ENCODE data around the gene GNB3. TPM values are rescaled to one million over a fixed set of nuclear protein-coding genes. Genes with fewer than 3 reads are reported as not detected.

Gene GNB3
- total RNA-seq, 2 donors from 2014 or later, result 0.83 to 1.5 TPM

DNA sequence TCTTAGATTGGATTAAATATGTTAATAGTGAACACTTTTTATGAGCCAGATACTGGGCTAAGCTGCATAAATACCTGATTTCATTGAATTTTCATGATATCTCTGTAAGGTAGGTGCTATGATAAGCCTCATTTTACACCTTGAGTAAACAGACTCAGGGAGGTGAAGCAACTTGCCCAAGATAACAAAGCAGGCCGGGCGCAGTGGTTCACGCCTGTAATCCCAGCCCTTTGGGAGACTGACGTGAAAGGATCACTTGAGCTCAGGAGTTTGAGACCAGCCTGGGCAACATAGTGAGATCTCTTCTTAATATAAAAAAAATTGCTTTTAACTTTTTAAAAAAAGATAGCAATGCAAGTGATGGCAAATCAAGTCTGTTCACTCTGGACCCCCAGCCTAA is 1.4 kb downstream of the GNB3 start:
- Histone ChIP-seq H3K4me1 (peaks cover 0 to 5% of the 10 kb centered on the region in 2 donors), H3K27me3 (no peaks in the 10 kb centered on the region), H3K36me3 (peaks cover 72% of the 10 kb centered on the region), H3K9me3 (no peaks in the 10 kb centered on the region), H3K27ac (no peak overlapping the region), H3K4me3 (no peak overlapping the region)
- DNase-seq (ENCODE audit: low spot score), result no peak
- no peak for TF ChIP-seq CTCF (IDR thresholded peaks at IDR 0.05)

DNA sequence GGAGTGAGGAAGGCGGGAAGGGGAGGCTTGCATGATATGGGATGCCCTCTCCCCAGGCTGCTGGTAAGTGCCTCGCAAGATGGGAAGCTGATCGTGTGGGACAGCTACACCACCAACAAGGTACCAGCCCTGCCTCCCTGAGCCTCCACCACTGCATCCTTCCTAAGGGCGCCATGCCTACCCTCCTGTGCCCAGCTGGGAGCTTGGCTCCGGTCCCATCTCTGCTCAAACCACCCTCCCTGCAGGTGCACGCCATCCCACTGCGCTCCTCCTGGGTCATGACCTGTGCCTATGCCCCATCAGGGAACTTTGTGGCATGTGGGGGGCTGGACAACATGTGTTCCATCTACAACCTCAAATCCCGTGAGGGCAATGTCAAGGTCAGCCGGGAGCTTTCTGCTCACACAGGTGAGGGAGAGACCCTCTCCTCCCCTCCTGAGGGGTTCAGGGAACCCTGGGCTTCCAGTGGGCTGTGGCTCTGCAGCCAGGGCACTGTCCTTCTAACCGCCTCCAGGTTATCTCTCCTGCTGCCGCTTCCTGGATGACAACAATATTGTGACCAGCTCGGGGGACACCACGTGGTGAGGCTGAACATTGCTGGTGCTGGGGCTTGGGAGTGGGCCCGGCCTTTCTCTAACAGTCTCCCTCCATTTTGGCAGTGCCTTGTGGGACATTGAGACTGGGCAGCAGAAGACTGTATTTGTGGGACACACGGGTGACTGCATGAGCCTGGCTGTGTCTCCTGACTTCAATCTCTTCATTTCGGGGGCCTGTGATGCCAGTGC is 2.6 kb downstream of the GNB3 start:
- TF ChIP-seq CTCF (IDR thresholded peaks at IDR 0.05), result no peak
- peaks cover 0 to 5% of the 10 kb centered on the region in 2 donors for H3K4me1 ChIP-seq
- DNase-seq (ENCODE audit: low spot score), result no peak
- no peaks in the 10 kb centered on the region for H3K9me3 ChIP-seq
- peaks cover 65% of the 10 kb centered on the region for H3K36me3 ChIP-seq
- H3K4me3 ChIP-seq, result no peak overlapping the region
- H3K27ac ChIP-seq, result no peak overlapping the region
- H3K27me3 ChIP-seq, result no peaks in the 10 kb centered on the region

- H3K36me3 ChIP-seq, result peaks cover 49% of the 10 kb centered on the region
- H3K27me3 ChIP-seq, result no peaks in the 10 kb centered on the region
- no peak overlapping the region for H3K4me3 ChIP-seq
- peaks cover 0 to 1% of the 10 kb centered on the region in 2 donors for H3K4me1 ChIP-seq
- TF ChIP-seq CTCF (IDR thresholded peaks at IDR 0.05), result no peak
- H3K9me3 ChIP-seq, result no peaks in the 10 kb centered on the region
- no peak for DNase-seq (ENCODE audit: low spot score)
- H3K27ac ChIP-seq, result no peak overlapping the region
Observed at GRCh38 chr12:6845395-6845794, 4.7 kb downstream of the GNB3 start.

GRCh38 chr12:6846316-6846869 is 5.7 kb downstream of the GNB3 start:
- no peak for DNase-seq (ENCODE audit: low spot score)
- no peaks in the 10 kb centered on the region for H3K9me3 ChIP-seq
- no peak for TF ChIP-seq CTCF (IDR thresholded peaks at IDR 0.05)
- H3K36me3 ChIP-seq, result peaks cover 49% of the 10 kb centered on the region
- H3K27me3 ChIP-seq, result no peaks in the 10 kb centered on the region
- H3K4me1 ChIP-seq, result peaks cover 0 to 5% of the 10 kb centered on the region in 2 donors
- H3K4me3 ChIP-seq, result no peak overlapping the region
- no peak overlapping the region for H3K27ac ChIP-seq

GRCh38 chr12:6847676-6848075 is 7.0 kb downstream of the GNB3 start:
- no peaks in the 10 kb centered on the region for H3K9me3 ChIP-seq
- H3K4me3 ChIP-seq, result no peak overlapping the region
- no peak for TF ChIP-seq CTCF (IDR thresholded peaks at IDR 0.05)
- H3K27ac ChIP-seq, result no peak overlapping the region
- no peak for DNase-seq (ENCODE audit: low spot score)
- peaks cover 42% of the 10 kb centered on the region for H3K36me3 ChIP-seq
- H3K27me3 ChIP-seq, result no peaks in the 10 kb centered on the region
- peaks cover 0 to 6% of the 10 kb centered on the region in 2 donors for H3K4me1 ChIP-seq

Measured in right atrium auricular region (tissue), 2 donors.